Suprapubic skin (tissue), 4 donors: ENCODE results near the gene SPPL2A. TPM values are rescaled to one million over a fixed set of nuclear protein-coding genes. Genes with fewer than 3 reads are reported as not detected.
A peak's percentile ranks its signal among the peaks of the same experiment; 100 is the strongest.

Experiments
- DNase-seq, 2 donors: peaks; one replicate each; pipeline ENCODE4 v3.0.0-alpha.2; 2019; ENCODE audit warnings: low spot score in 2 of 2
- H3K27ac ChIP-seq: fragments of 200-600 bp; sonication (generic); one replicate; pipeline ENCODE4 v1.5.1; 2019
- H3K27me3 ChIP-seq: fragments of 200-600 bp; sonication (generic); one replicate; pipeline ENCODE4 v1.5.1; 2019
- H3K36me3 ChIP-seq: fragments of 200-600 bp; sonication (generic); one replicate; pipeline ENCODE4 v1.5.1; 2019
- H3K4me1 ChIP-seq: fragments of 200-600 bp; sonication (generic); one replicate; pipeline ENCODE4 v1.5.1; 2019
- H3K4me3 ChIP-seq: fragments of 200-600 bp; sonication (generic); one replicate; pipeline ENCODE4 v1.5.1; 2019; ENCODE audit warnings: mild to moderate bottlenecking
- H3K9me3 ChIP-seq: fragments of 200-600 bp; sonication (generic); one replicate; pipeline ENCODE4 v1.5.1; 2019
- CTCF ChIP-seq, 2 donors: fragments of 200-600 bp in 1 of 2; fragments of 450-650 bp in 1 of 2; sonication (generic) in 1 of 2; IDR thresholded peaks; one replicate each; pipeline ENCODE4 v1.5.1; 2016 to 2019; ENCODE audit warnings: antibody characterized with exemption in 2 of 2, mild to moderate bottlenecking in 1 of 2, moderate library complexity in 1 of 2
- EP300 ChIP-seq: sonication (generic); formaldehyde crosslinking; IDR thresholded peaks from one replicate; pipeline ENCODE4 v1.6.1; 2017; ENCODE audit warnings: antibody characterized with exemption
- POLR2A ChIP-seq, 2 donors: fragments of 450-650 bp; IDR thresholded peaks; one replicate each; pipeline ENCODE4 v1.6.1; 2017; ENCODE audit warnings: antibody characterized with exemption in 2 of 2, mild to moderate bottlenecking in 2 of 2, moderate library complexity in 2 of 2
- POLR2AphosphoS5 ChIP-seq, 3 donors: sonication (generic); formaldehyde crosslinking; IDR thresholded peaks; one replicate each; pipeline ENCODE4 v1.6.1; 2017; ENCODE audit warnings: antibody characterized with exemption in 3 of 3
- WGBS: methylation state at CpG from one replicate; pipeline ENCODE4 v1.1.5; 2018; 5-methylcytosine and 5-hydroxymethylcytosine counted together
- total RNA-seq, 4 donors: library from RNA; depleted of rRNA; stranded (reverse); fragments of >200 nt; gene quantifications; one replicate each; pipeline ENCODE4 v1.1.0, GENCODE V29; 2016

Gene SPPL2A
- total RNA-seq, 4 donors from 2014 or later, result 156 to 228 (median 186) TPM

- Histone ChIP-seq H3K27ac (no peak overlapping the region), H3K9me3 (no peaks in the 10 kb centered on the region), H3K4me3 (no peak overlapping the region), H3K36me3 (no peaks in the 10 kb centered on the region), H3K4me1 (no peaks in the 10 kb centered on the region), H3K27me3 (no peaks in the 10 kb centered on the region)
- WGBS, result 73% methylated on average over 1 of the region's 1 CpG
- DNase-seq, result no peak
- TF ChIP-seq CTCF (IDR thresholded peaks at IDR 0.05) (no peak), EP300 (no peak), POLR2A (IDR thresholded peaks at IDR 0.05) (no peak), POLR2AphosphoS5 (IDR thresholded peaks at IDR 0.05) (no peak)
Observed at GRCh38 chr15:50810128-50810527, 44.6 kb upstream of the SPPL2A start.

- no peaks in the 10 kb centered on the region for H3K36me3 ChIP-seq
- TF ChIP-seq POLR2AphosphoS5 (IDR thresholded peaks at IDR 0.05) (no peak), POLR2A (IDR thresholded peaks at IDR 0.05) (no peak), EP300 (no peak)
- no peaks in the 10 kb centered on the region for H3K27me3 ChIP-seq
- WGBS, result 72% methylated on average over 5 of the region's 5 CpGs
- no peak for DNase-seq
- H3K4me1 ChIP-seq, result no peaks in the 10 kb centered on the region
- no peak overlapping the region for H3K27ac ChIP-seq
- H3K9me3 ChIP-seq, result no peaks in the 10 kb centered on the region
- no peak overlapping the region for H3K4me3 ChIP-seq
Observed at GRCh38 chr15:50808728-50809127, 43.2 kb upstream of the SPPL2A start.

GRCh38 chr15:50803479-50804180 is 38.1 kb upstream of the SPPL2A start:
- Histone ChIP-seq H3K36me3 (no peaks in the 10 kb centered on the region), H3K4me1 (peaks cover 6% of the 10 kb centered on the region), H3K27ac (no peak overlapping the region), H3K4me3 (no peak overlapping the region), H3K9me3 (no peaks in the 10 kb centered on the region), H3K27me3 (no peaks in the 10 kb centered on the region)
- no peak for DNase-seq
- 61% methylated on average over 2 of the region's 2 CpGs for WGBS
- no peak for TF ChIP-seq EP300
- no peak for TF ChIP-seq POLR2A (IDR thresholded peaks at IDR 0.05)
- TF ChIP-seq POLR2AphosphoS5 (IDR thresholded peaks at IDR 0.05), result no peak
- no peak for TF ChIP-seq CTCF (IDR thresholded peaks at IDR 0.05)

GRCh38 chr15:50800715-50801114 is 35.2 kb upstream of the SPPL2A start:
- WGBS, result 88% methylated on average over 1 of the region's 1 CpG
- Histone ChIP-seq H3K36me3 (no peaks in the 10 kb centered on the region), H3K27ac (no peak overlapping the region), H3K27me3 (no peaks in the 10 kb centered on the region), H3K4me1 (peaks cover 16% of the 10 kb centered on the region), H3K4me3 (no peak overlapping the region), H3K9me3 (no peaks in the 10 kb centered on the region)
- no peak for DNase-seq
- TF ChIP-seq POLR2A (IDR thresholded peaks at IDR 0.05) (no peak), EP300 (no peak)

- Histone ChIP-seq H3K4me3 (no peak overlapping the region), H3K9me3 (no peaks in the 10 kb centered on the region), H3K27me3 (no peaks in the 10 kb centered on the region), H3K36me3 (no peaks in the 10 kb centered on the region), H3K4me1 (peaks cover 16% of the 10 kb centered on the region), H3K27ac (no peak overlapping the region)
- no peak for DNase-seq
- TF ChIP-seq POLR2A (IDR thresholded peaks at IDR 0.05) (no peak), CTCF (IDR thresholded peaks at IDR 0.05) (no peak), POLR2AphosphoS5 (IDR thresholded peaks at IDR 0.05) (no peak), EP300 (no peak)
- 37% methylated on average over 3 of the region's 3 CpGs for WGBS
Observed at GRCh38 chr15:50798684-50799083, 33.2 kb upstream of the SPPL2A start.

- Histone ChIP-seq H3K27ac (no peak overlapping the region), H3K27me3 (no peaks in the 10 kb centered on the region), H3K9me3 (no peaks in the 10 kb centered on the region), H3K36me3 (no peaks in the 10 kb centered on the region), H3K4me3 (no peak overlapping the region), H3K4me1 (peaks cover 16% of the 10 kb centered on the region)
- no peak for DNase-seq
- WGBS, result 39% methylated on average over 1 of the region's 1 CpG
- TF ChIP-seq POLR2AphosphoS5 (IDR thresholded peaks at IDR 0.05) (peak in 1 of 3 donors; percentile 63), POLR2A (IDR thresholded peaks at IDR 0.05) (no peak)
Observed at GRCh38 chr15:50797926-50798325, 32.4 kb upstream of the SPPL2A start.
